ENCODE data around the gene ASTN2.

- TF ChIP-seq REST (IDR thresholded peaks at IDR 0.05; ENCODE audit: insufficient read depth in 1 of 2, low read depth in 2 of 2, low read length in 2 of 2) (no peak), SIN3A (IDR thresholded peaks at IDR 0.05; ENCODE audit: borderline replicate concordance, insufficient read depth, low read length) (no peak), POLR2AphosphoS5 (IDR thresholded peaks at IDR 0.05; ENCODE audit: low read depth, low read length) (no peak)
These were observed 138.4 kb downstream of the ASTN2 start for GRCh38 chr9:117276444-117276843.

Measured in PFSK-1 (cell line).